ENCODE results near the gene PDIA4. TPM values are rescaled to one million over a fixed set of nuclear protein-coding genes. Genes with fewer than 3 reads are reported as not detected.

Gene PDIA4
- total and polyA plus RNA-seq, 2 of the 8 experiments (the other 6 are each of a cell fraction or from before 2014, with no cell fraction given), result 119 to 303 TPM

DNA sequence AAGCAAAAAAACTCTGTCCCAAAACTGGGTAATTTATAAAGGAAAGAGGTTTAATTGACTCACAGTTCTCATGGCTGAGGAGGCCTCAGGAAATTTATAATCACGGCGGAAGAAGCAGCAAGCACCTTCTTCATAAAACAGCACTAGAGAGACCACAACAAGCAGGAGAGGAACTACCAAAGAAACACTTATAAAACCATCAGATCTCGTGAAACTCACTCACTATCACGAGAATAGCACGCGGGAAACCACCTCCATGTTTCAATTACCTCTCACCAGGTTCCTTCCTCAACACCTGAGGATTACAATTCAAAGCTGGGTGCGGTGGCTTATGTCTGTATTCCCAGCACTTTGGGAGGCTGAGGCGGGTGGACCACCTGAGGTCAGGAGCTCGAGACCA is 48.5 kb downstream of the PDIA4 start:
- Histone ChIP-seq H4K8ac (ENCODE audit: extremely low read depth, insufficient read depth, low read length) (no peak overlapping the region), H2AK5ac (ENCODE audit: low read depth, low read length) (no peak overlapping the region), H4K20me1 (replicated peaks in 1 of 2; ENCODE audit: control insufficient read depth in 1 of 2, insufficient read depth in 2 of 2, low read length in 2 of 2) (peaks cover 0 to 1% of the 10 kb centered on the region in 2 experiments), H2BK12ac (ENCODE audit: low read depth, low read length) (no peak overlapping the region), H3K4ac (replicated peaks; ENCODE audit: insufficient read length, low read depth, low read length) (no peak overlapping the region), H3K9ac (replicated peaks in 1 of 4; ENCODE audit: extremely low read depth in 1 of 4, low read depth in 3 of 4, low read length in 3 of 4) (no peak overlapping the region), H3K14ac (ENCODE audit: insufficient read length) (no peak overlapping the region), H3K23me2 (ENCODE audit: low read depth, low read length) (no peaks in the 10 kb centered on the region), H2AFZ (ENCODE audit: low read length) (no peak overlapping the region), H2BK15ac (ENCODE audit: low read length) (no peak overlapping the region), H3K4me1 (replicated peaks in 1 of 4; ENCODE audit: control insufficient read depth in 3 of 4, insufficient read depth in 4 of 4, low read length in 3 of 4) (peaks cover 4 to 12% (median 12%) of the 10 kb centered on the region in 4 experiments), H3K36me3 (ENCODE audit: control insufficient read depth in 2 of 4, insufficient read depth in 4 of 4, low read length in 3 of 4) (no peaks in the 10 kb centered on the region), H2BK20ac (ENCODE audit: low read length) (no peak overlapping the region), H3K4me2 (ENCODE audit: insufficient read depth in 1 of 2, low read depth in 2 of 2, low read length in 2 of 2) (no peak overlapping the region), H3K27ac (ENCODE audit: low read depth, low read length) (no peak overlapping the region), H3K4me3 (ENCODE audit: extremely low read depth in 1 of 4, insufficient read depth in 2 of 4, low read depth in 3 of 4, low read length in 4 of 4) (no peak overlapping the region), H3K79me2 (ENCODE audit: control insufficient read depth in 1 of 2, insufficient read depth in 2 of 2, low read length in 2 of 2) (no peaks in the 10 kb centered on the region), H2BK5ac (ENCODE audit: low read depth, low read length) (no peak overlapping the region), H4K5ac (ENCODE audit: insufficient read length, low read depth, low read length) (no peak overlapping the region), H3K23ac (ENCODE audit: insufficient read length) (no peak overlapping the region), H2BK120ac (replicated peaks; ENCODE audit: low read depth, low read length) (no peak overlapping the region), H3K79me1 (ENCODE audit: low read depth, low read length) (no peaks in the 10 kb centered on the region), H3K9me3 (ENCODE audit: insufficient read depth in 2 of 2, low read depth in 1 of 2, low read length in 1 of 2) (no peaks in the 10 kb centered on the region), H4K91ac (replicated peaks; ENCODE audit: insufficient read length, low read length) (no peak overlapping the region), H3K27me3 (replicated peaks in 1 of 4; ENCODE audit: control insufficient read depth in 3 of 4, extremely low read depth in 1 of 4, insufficient read depth in 3 of 4, low read length in 3 of 4) (no peaks in the 10 kb centered on the region), H3K18ac (ENCODE audit: extremely low read depth, low read length) (no peak overlapping the region), H3K56ac (replicated peaks; ENCODE audit: insufficient read length, low read depth, low read length) (no peak overlapping the region)
- ChIA-PET CTCF (ENCODE audit: partially characterized antibody) (interaction anchor here (1.1 to 1.4 kb wide), 3 partner anchors 10 to 375 kb away, joined by 3 to 6 read pairs (median 4); no protein-coding TSS in a partner anchor), POLR2A (ENCODE audit: partially characterized antibody) (no interaction called here)
- WGBS, 2 experiments (ENCODE audit: extremely low coverage in 1 of 2, insufficient coverage in 1 of 2, insufficient read length in 1 of 2, insufficient replicate concordance in 2 of 2, low coverage in 1 of 2, low lambda C conversion rate in 2 of 2, missing lambda C conversion rate in 1 of 2), result 92% methylated on average over 9 of the region's 9 CpGs; no CpG with 5 or more reads in 1 of the 2 experiments
- FAIRE-seq (no peak), DNase-seq (ENCODE audit: low read depth in 1 of 2, low spot score in 2 of 2) (no peak)
- no peak for TF ChIP-seq CHD1 (IDR thresholded peaks at IDR 0.05; ENCODE audit: low read depth, low read length)
- no peak for TF ChIP-seq SIRT6 (IDR thresholded peaks at IDR 0.05; ENCODE audit: low read length)
- no peak for TF ChIP-seq GABPA (IDR thresholded peaks at IDR 0.05; ENCODE audit: borderline replicate concordance, insufficient read depth, low read length)
- TF ChIP-seq JUN (IDR thresholded peaks at IDR 0.05; ENCODE audit: low read depth, low read length), result no peak
- TF ChIP-seq ASH2L (IDR thresholded peaks at IDR 0.05; ENCODE audit: low read length), result no peak
- no peak for TF ChIP-seq EZH2 (IDR thresholded peaks at IDR 0.05; ENCODE audit: low read depth, low read length, severe bottlenecking)
- TF ChIP-seq NRF1 (IDR thresholded peaks at IDR 0.05; ENCODE audit: low read depth, low read length), result no peak
- TF ChIP-seq HDAC2 (IDR thresholded peaks at IDR 0.05; ENCODE audit: borderline replicate concordance in 1 of 2, low read depth in 2 of 2, low read length in 2 of 2), result no peak
- TF ChIP-seq NANOG (IDR thresholded peaks at IDR 0.05; ENCODE audit: insufficient read depth, low read depth, low read length, poor library complexity, severe bottlenecking), result no peak
- TF ChIP-seq SP2 (IDR thresholded peaks at IDR 0.05; ENCODE audit: low read length), result no peak
- no peak for TF ChIP-seq TEAD4 (IDR thresholded peaks at IDR 0.05; ENCODE audit: low read depth, low read length)
